Uterus (tissue), 2 donors: ENCODE results near the gene ACBD6.

Experiments
- CTCF ChIP-seq, 4 experiments: fragments of 200-600 bp in 2 of 4; fragments of 450-650 bp in 2 of 4; sonication (generic) in 2 of 4; IDR thresholded peaks; one replicate each; pipeline ENCODE4 v1.5.1; 2016 to 2019; ENCODE audit warnings: antibody characterized with exemption in 4 of 4, mild to moderate bottlenecking in 2 of 4, moderate library complexity in 1 of 4
- POLR2A ChIP-seq, 2 donors: fragments of 450-650 bp; IDR thresholded peaks; one replicate each; pipeline ENCODE4 v1.6.1; 2016; ENCODE audit warnings: antibody characterized with exemption in 2 of 2, mild to moderate bottlenecking in 1 of 2, moderate library complexity in 1 of 2

- TF ChIP-seq CTCF (IDR thresholded peaks at IDR 0.05) (no peak), POLR2A (IDR thresholded peaks at IDR 0.05) (no peak)
These were observed 115.0 kb downstream of the ACBD6 start for GRCh38 chr1:180387413-180387812.
